GM18873 (cell line): ENCODE results near the gene CXCL12.

Experiments
- ATAC-seq: cut with Tn5 transposase; IDR thresholded peaks from one replicate; pipeline ENCODE4 v1.9.1; 2021; ENCODE audit warnings: mild to moderate bottlenecking, moderate library complexity, moderate number of reproducible peaks; ENCODE audit not compliant: unreplicated experiment, low FRiP score

Gene CXCL12

GRCh38 chr10:44385026-44385695, at the start of gene CXCL12:
TSS of gene CXCL12 (minus strand) at chr10:44385097. CDS start at chr10:44385005, 92 bp downstream.
- no peak for ATAC-seq

- ATAC-seq: no peak
Measured at GRCh38 chr10:44427479-44427878, 42.6 kb upstream of the CXCL12 start.

GRCh38 chr10:44427037-44427436, 42.1 kb upstream of the CXCL12 start:
- no peak for ATAC-seq

- ATAC-seq: no peak
Measured at GRCh38 chr10:44426247-44427034, 41.5 kb upstream of the CXCL12 start.

- no peak for ATAC-seq
Measured at GRCh38 chr10:44425466-44425865, 40.6 kb upstream of the CXCL12 start.

GRCh38 chr10:44424957-44425356, 40.1 kb upstream of the CXCL12 start:
- ATAC-seq: no peak

GRCh38 chr10:44424298-44424697, 39.4 kb upstream of the CXCL12 start:
- no peak for ATAC-seq

GRCh38 chr10:44422570-44423101, 37.7 kb upstream of the CXCL12 start:
- ATAC-seq: no peak

- ATAC-seq: no peak
Measured at GRCh38 chr10:44422153-44422552, 37.3 kb upstream of the CXCL12 start.

GRCh38 chr10:44419790-44420549, 35.1 kb upstream of the CXCL12 start:
- no peak for ATAC-seq

GRCh38 chr10:44418637-44419036, 33.7 kb upstream of the CXCL12 start:
- ATAC-seq: no peak

GRCh38 chr10:44417761-44418160, 32.9 kb upstream of the CXCL12 start:
- ATAC-seq: no peak

- ATAC-seq: no peak
Measured at GRCh38 chr10:44416936-44417335, 32.0 kb upstream of the CXCL12 start.

- ATAC-seq: no peak
Measured at GRCh38 chr10:44416021-44416771, 31.3 kb upstream of the CXCL12 start.

GRCh38 chr10:44415121-44415520, 30.2 kb upstream of the CXCL12 start:
- no peak for ATAC-seq

- ATAC-seq: no peak
Measured at GRCh38 chr10:44413416-44413815, 28.5 kb upstream of the CXCL12 start.

- no peak for ATAC-seq
Measured at GRCh38 chr10:44411251-44411650, 26.4 kb upstream of the CXCL12 start.

GRCh38 chr10:44404741-44405437, 20.0 kb upstream of the CXCL12 start:
- ATAC-seq: no peak

- ATAC-seq: no peak
Measured at GRCh38 chr10:44402465-44403195, 17.7 kb upstream of the CXCL12 start.
